H1 (cell line): ENCODE measurements around the gene RABGGTB. TPM values are rescaled to one million over a fixed set of nuclear protein-coding genes. Genes with fewer than 3 reads are reported as not detected.
A peak's percentile ranks its signal among the peaks of the same experiment; 100 is the strongest.

ENCODE experiments used
- CTCF ChIA-PET: fragments of 300-600 bp; sonication (Branson Sonifier 250); formaldehyde crosslinking; loops from one replicate; lab custom pipeline; 2021; ENCODE audit not compliant: partially characterized antibody; lab: Charles Lee
- POLR2A ChIA-PET: fragments of 300-600 bp; sonication (Branson Sonifier 250); formaldehyde crosslinking; loops from one replicate; lab custom pipeline; 2021; ENCODE audit warnings: inconsistent platforms; ENCODE audit not compliant: partially characterized antibody; lab: Charles Lee
- DNase-seq, 2 experiments: peaks; one replicate each; pipeline versions ENCODE4 v3.0.0 to v3.0.0-alpha.2; 2010 to 2022; ENCODE audit warnings: low spot score in 2 of 2, low read depth in 1 of 2, mixed read lengths in 1 of 2
- FAIRE-seq: peaks from 2 replicates; lab custom pipeline; 2011; peaks lifted over from hg19 to GRCh38; lab: Jason Lieb, UNC
- H2AFZ ChIP-seq: 2 replicates; pipeline ENCODE4 v1.8.1; 2012; ENCODE audit warnings: low read length, inconsistent platforms
- H2AK5ac ChIP-seq: 2 replicates; pipeline ENCODE4 v1.6.1; 2013; ENCODE audit warnings: low read depth, low read length
- H2BK120ac ChIP-seq: replicated peaks from 2 replicates; pipeline ENCODE3; 2013; ENCODE audit warnings: low read depth, low read length, inconsistent platforms
- H2BK12ac ChIP-seq: 2 replicates; pipeline ENCODE4 v1.6.1; 2013; ENCODE audit warnings: low read depth, low read length
- H2BK15ac ChIP-seq: 2 replicates; pipeline ENCODE4 v1.6.1; 2013; ENCODE audit warnings: low read length
- H2BK20ac ChIP-seq: 2 replicates; pipeline ENCODE4 v1.6.1; 2013; ENCODE audit warnings: low read length
- H2BK5ac ChIP-seq: 2 replicates; pipeline ENCODE4 v1.6.1; 2013; ENCODE audit warnings: low read depth, low read length
- H3K14ac ChIP-seq: 2 replicates; pipeline ENCODE4 v1.6.1; 2013; ENCODE audit warnings: inconsistent platforms; ENCODE audit not compliant: insufficient read length
- H3K18ac ChIP-seq: 2 replicates; pipeline ENCODE4 v1.6.1; 2013; ENCODE audit warnings: low read length; ENCODE audit errors: extremely low read depth
- H3K23ac ChIP-seq: 2 replicates; pipeline ENCODE4 v1.6.1; 2013; ENCODE audit warnings: inconsistent platforms; ENCODE audit not compliant: insufficient read length
- H3K23me2 ChIP-seq: 2 replicates; pipeline ENCODE4 v1.6.1; 2013; ENCODE audit warnings: low read depth, low read length
- H3K27ac ChIP-seq: 2 replicates; pipeline ENCODE4 v1.6.1; 2011; ENCODE audit warnings: low read depth, low read length, inconsistent platforms
- H3K27me3 ChIP-seq, 4 experiments: replicated peaks in 1 of 4; 1 replicate in 1 of 4; 2 replicates in 3 of 4; pipeline versions ENCODE4 v1.6.1 to v1.8.1; 2011 to 2013; ENCODE audit warnings: low read length in 3 of 4, mild to moderate bottlenecking in 3 of 4, inconsistent platforms in 2 of 4, mixed read lengths in 2 of 4, moderate library complexity in 1 of 4; ENCODE audit not compliant: control insufficient read depth in 3 of 4, insufficient read depth in 3 of 4; ENCODE audit errors: extremely low read depth in 1 of 4
- H3K36me3 ChIP-seq, 4 experiments: 2 replicates each; pipeline versions ENCODE4 v1.6.1 to v1.8.1; 2011 to 2013; ENCODE audit warnings: mild to moderate bottlenecking in 4 of 4, low read length in 3 of 4, moderate library complexity in 2 of 4, control low read depth in 1 of 4, inconsistent platforms in 1 of 4; ENCODE audit not compliant: insufficient read depth in 4 of 4, control insufficient read depth in 2 of 4
- H3K4ac ChIP-seq: replicated peaks from 2 replicates; pipeline ENCODE3; 2013; ENCODE audit warnings: low read length, low read depth, mixed read lengths, inconsistent platforms; ENCODE audit not compliant: insufficient read length
- H3K4me1 ChIP-seq, 4 experiments: replicated peaks in 1 of 4; 1 replicate in 1 of 4; 2 replicates in 3 of 4; pipeline versions ENCODE4 v1.6.1 to v1.8.1; 2011 to 2013; ENCODE audit warnings: low read length in 3 of 4, inconsistent platforms in 2 of 4, mixed read lengths in 1 of 4; ENCODE audit not compliant: insufficient read depth in 4 of 4, control insufficient read depth in 3 of 4
- H3K4me2 ChIP-seq, 2 experiments: 2 replicates each; pipeline versions ENCODE4 v1.6.1 to v1.8.1; 2011 to 2013; ENCODE audit warnings: low read depth in 2 of 2, low read length in 2 of 2, control low read depth in 1 of 2, inconsistent platforms in 1 of 2, mild to moderate bottlenecking in 1 of 2; ENCODE audit not compliant: insufficient read depth in 1 of 2
- H3K4me3 ChIP-seq, 4 experiments: fragments of 200-600, 300-600 bp in 1 of 4; sonication (generic), shearing (Covaris generic), sonication (Bioruptor Twin) in 1 of 4; 2 replicates each; pipeline versions ENCODE4 v1.5.1 to v1.8.1; 2011 to 2016; ENCODE audit warnings: low read length in 4 of 4, low read depth in 3 of 4, control low read depth in 2 of 4, inconsistent platforms in 2 of 4, mild to moderate bottlenecking in 2 of 4, mixed read lengths in 1 of 4, moderate library complexity in 1 of 4; ENCODE audit not compliant: insufficient read depth in 2 of 4; ENCODE audit errors: extremely low read depth in 1 of 4
- H3K56ac ChIP-seq: replicated peaks from 2 replicates; pipeline ENCODE3; 2013; ENCODE audit warnings: low read depth, mild to moderate bottlenecking, mixed read lengths, low read length, inconsistent platforms; ENCODE audit not compliant: insufficient read length
- H3K79me1 ChIP-seq: 2 replicates; pipeline ENCODE4 v1.6.1; 2013; ENCODE audit warnings: low read depth, low read length, control low read depth
- H3K79me2 ChIP-seq, 2 experiments: 2 replicates each; pipeline versions ENCODE4 v1.6.1 to v1.8.1; 2012 to 2013; ENCODE audit warnings: low read length in 2 of 2, mild to moderate bottlenecking in 2 of 2, inconsistent platforms in 1 of 2; ENCODE audit not compliant: insufficient read depth in 2 of 2, control insufficient read depth in 1 of 2
- H3K9ac ChIP-seq, 4 experiments: replicated peaks in 1 of 4; 1 replicate in 1 of 4; 2 replicates in 3 of 4; pipeline versions ENCODE4 v1.6.1 to v1.8.1; 2011 to 2013; ENCODE audit warnings: low read depth in 3 of 4, low read length in 3 of 4, control low read depth in 2 of 4, mild to moderate bottlenecking in 2 of 4, moderate library complexity in 2 of 4, inconsistent platforms in 1 of 4; ENCODE audit errors: extremely low read depth in 1 of 4
- H3K9me3 ChIP-seq, 2 experiments: 2 replicates each; pipeline versions ENCODE4 v1.6.1 to v1.8.1; 2012 to 2013; ENCODE audit warnings: mild to moderate bottlenecking in 2 of 2, moderate library complexity in 2 of 2, control low read depth in 1 of 2, inconsistent platforms in 1 of 2, low read depth in 1 of 2, low read length in 1 of 2, mixed read lengths in 1 of 2; ENCODE audit not compliant: insufficient read depth in 2 of 2
- H4K20me1 ChIP-seq, 2 experiments: replicated peaks in 1 of 2; 2 replicates each; pipeline versions ENCODE3 to v1.8.1; 2011 to 2013; ENCODE audit warnings: inconsistent platforms in 2 of 2, low read length in 2 of 2, mild to moderate bottlenecking in 1 of 2; ENCODE audit not compliant: insufficient read depth in 2 of 2, control insufficient read depth in 1 of 2
- H4K5ac ChIP-seq: 2 replicates; pipeline ENCODE4 v1.6.1; 2013; ENCODE audit warnings: low read length, low read depth, mixed read lengths, inconsistent platforms; ENCODE audit not compliant: insufficient read length
- H4K8ac ChIP-seq: 2 replicates; pipeline ENCODE4 v1.8.0; 2013; ENCODE audit warnings: mild to moderate bottlenecking, moderate library complexity, low read length, inconsistent platforms; ENCODE audit not compliant: insufficient read depth; ENCODE audit errors: extremely low read depth
- H4K91ac ChIP-seq: replicated peaks from 2 replicates; pipeline ENCODE3; 2013; ENCODE audit warnings: low read length, mixed read lengths, inconsistent platforms; ENCODE audit not compliant: insufficient read length
- HDAC2 ChIP-seq, 2 experiments: fragments of 300-600 bp in 1 of 2; sonication (generic) in 1 of 2; IDR thresholded peaks; 2 replicates each; pipeline ENCODE4 v1.6.1; 2011 to 2012; ENCODE audit warnings: low read depth in 2 of 2, low read length in 2 of 2, mild to moderate bottlenecking in 2 of 2, moderate library complexity in 2 of 2, borderline replicate concordance in 1 of 2, inconsistent platforms in 1 of 2
- KDM4A ChIP-seq: IDR thresholded peaks from one replicate; pipeline ENCODE4 v1.7.1; 2012; ENCODE audit warnings: low read depth, mild to moderate bottlenecking, moderate library complexity, low read length, inconsistent platforms; ENCODE audit not compliant: severe bottlenecking
- SAP30 ChIP-seq: fragments of 300-600 bp; sonication (generic); IDR thresholded peaks from 2 replicates; pipeline ENCODE4 v1.7.1; 2012; ENCODE audit warnings: low read length, moderate library complexity, mild to moderate bottlenecking, inconsistent platforms; ENCODE audit not compliant: insufficient read depth, insufficient replicate concordance
- SP2 ChIP-seq: IDR thresholded peaks from 2 replicates; pipeline ENCODE4 v1.6.1; 2012; ENCODE audit warnings: mild to moderate bottlenecking, low read length, inconsistent platforms
- TBP ChIP-seq: IDR thresholded peaks from 2 replicates; pipeline ENCODE4 v1.6.1; 2011; ENCODE audit warnings: low read depth, low read length, improper control_type of control experiment
- YY1 ChIP-seq: IDR thresholded peaks from 2 replicates; pipeline ENCODE4 v1.6.1; 2011; ENCODE audit warnings: low read depth, mild to moderate bottlenecking, low read length
- WGBS, 2 experiments: shearing (Covaris generic) in 1 of 2; methylation state at CpG; one replicate each; pipeline versions ENCODE4 v1.1.6 to v1.1.7; 2013 to 2015; ENCODE audit warnings: low lambda C conversion rate in 2 of 2, mixed read lengths in 2 of 2, inconsistent platforms in 1 of 2, low coverage in 1 of 2, missing lambda C conversion rate in 1 of 2; ENCODE audit not compliant: insufficient replicate concordance in 2 of 2, insufficient coverage in 1 of 2, insufficient read length in 1 of 2; ENCODE audit errors: extremely low coverage in 1 of 2, missing lambda C conversion rate in 1 of 2; 5-methylcytosine and 5-hydroxymethylcytosine counted together
- polyA plus RNA-seq, 7 experiments: library from polyadenylated mRNA; depleted of rRNA in 3 of 7; stranded (reverse) in 5 of 7; unstranded in 2 of 7; fragments of >200 nt in 5 of 7; fragments of 200-250 nt in 2 of 7; gene quantifications; 1 replicate in 5 of 7; 2 replicates in 1 of 7; 4 replicates in 1 of 7; pipeline versions ENCODE4 v1.2.1 to v1.2.3, GENCODE V29; 2011 to 2013; ENCODE audit warnings: missing spikeins in 2 of 7, mixed read lengths in 2 of 7
- total RNA-seq: library from RNA; stranded (reverse); fragmentation: NEBNext Ultra II Directional; extraction: Animal tissue kit (Norgen Biotek cat#: 25700); gene quantifications from 2 replicates; pipeline ENCODE4 v1.2.1, GENCODE V29; 2021
- TF ChIP-seq, protein P1 (sequence below): IDR thresholded peaks from 2 replicates; pipeline ENCODE4 v1.6.1; 2012; ENCODE audit warnings: inconsistent platforms

Gene RABGGTB
- total and polyA plus RNA-seq, 2 of the 8 experiments (the other 6 are each of a cell fraction or from before 2014, with no cell fraction given): 70.7 to 124 TPM

DNA sequence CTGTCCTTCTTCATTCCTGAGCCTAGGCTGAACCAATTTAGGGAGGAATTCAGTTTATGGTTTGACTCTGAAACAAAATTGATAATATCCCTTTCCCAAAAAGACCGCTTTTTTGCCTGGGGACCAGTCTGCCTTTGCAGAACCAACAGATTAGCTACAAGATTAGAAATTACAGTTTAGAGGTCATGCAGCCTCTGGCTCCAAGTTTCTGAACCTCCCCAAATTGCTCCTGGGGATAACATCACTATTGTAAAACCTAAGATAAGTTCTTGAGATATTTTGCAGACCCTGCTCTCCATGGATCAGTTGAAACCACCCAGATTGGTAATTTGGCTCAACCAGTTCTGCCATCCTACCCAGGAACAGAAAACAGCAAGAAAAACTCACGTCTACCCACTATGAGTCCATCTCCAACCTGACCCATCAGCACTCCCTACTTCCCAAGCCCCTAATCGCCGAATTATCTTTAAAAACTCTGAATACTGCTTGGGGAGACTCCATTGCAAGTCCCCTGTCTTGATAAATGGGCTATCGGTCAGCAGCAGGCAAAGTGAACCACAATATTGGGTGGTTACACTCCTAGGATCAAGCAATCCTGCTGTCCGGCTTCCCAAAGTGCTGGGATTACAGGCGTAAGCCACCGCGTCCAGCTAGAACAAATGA is 605 bp upstream of the RABGGTB start:
- Histone ChIP-seq H3K9me3 (no peaks in the 10 kb centered on the region), H3K4me3 (peak overlapping the region; percentile 78 to 95 (median 86)), H3K79me2 (peaks cover 20 to 45% of the 10 kb centered on the region in 2 experiments), H2AK5ac (no peak overlapping the region), H2BK12ac (no peak overlapping the region), H3K27me3 (no peaks in the 10 kb centered on the region), H3K18ac (0 out of 2 replicates have a peak overlapping the region, but pooled peaks have one; percentile 61), H2BK120ac (peak overlapping the region; percentile 89), H3K23me2 (peaks cover 5% of the 10 kb centered on the region; the same call in 1 of the 2 replicates), H4K20me1 (peaks cover 3 to 7% of the 10 kb centered on the region in 2 experiments), H3K23ac (no peak overlapping the region), H3K4ac (peak overlapping the region; percentile 36), H3K4me2 (peak overlapping the region; percentile 88 to 90), H4K5ac (peak overlapping the region; percentile 71), H2AFZ (peak overlapping the region; percentile 72), H4K91ac (peak overlapping the region; percentile 86), H2BK5ac (peak overlapping the region; percentile 67), H3K36me3 (peaks cover 2 to 34% (median 18%) of the 10 kb centered on the region in 4 experiments; a peak in 6 of 8 replicates), H3K14ac (no peak overlapping the region), H3K56ac (peak overlapping the region; percentile 43), H2BK15ac (no peak overlapping the region), H3K79me1 (no peaks in the 10 kb centered on the region), H3K9ac (peak overlapping the region in 3 of 4 experiments; percentile 46 to 79 (median 48); a peak in 5 of 7 replicates), H2BK20ac (no peak overlapping the region), H3K4me1 (peaks cover 0 to 3% (median 2%) of the 10 kb centered on the region in 4 experiments; a peak in 2 of 7 replicates), H4K8ac (no peak overlapping the region; the same call in 1 of the 2 replicates), H3K27ac (peak overlapping the region; percentile 70; the same call in 1 of the 2 replicates)
- ChIA-PET POLR2A (interaction anchor here (0.7 to 4.6 kb wide), 16 partner anchors 8 to 457 kb away, joined by 3 to 112 read pairs (median 7); partner anchors contain the start of gene MSH4), CTCF (no interaction called here)
- FAIRE-seq: no peak
- no peak for DNase-seq
- TF ChIP-seq SAP30 (no peak), SP2 (no peak), TBP (no peak), HDAC2 (IDR thresholded peaks at IDR 0.05; ENCODE audit: borderline replicate concordance in 1 of 2, low read depth in 2 of 2, low read length in 2 of 2) (no peak), KDM4A (no peak), YY1 (no peak)
- TF ChIP-seq, protein P1, sequence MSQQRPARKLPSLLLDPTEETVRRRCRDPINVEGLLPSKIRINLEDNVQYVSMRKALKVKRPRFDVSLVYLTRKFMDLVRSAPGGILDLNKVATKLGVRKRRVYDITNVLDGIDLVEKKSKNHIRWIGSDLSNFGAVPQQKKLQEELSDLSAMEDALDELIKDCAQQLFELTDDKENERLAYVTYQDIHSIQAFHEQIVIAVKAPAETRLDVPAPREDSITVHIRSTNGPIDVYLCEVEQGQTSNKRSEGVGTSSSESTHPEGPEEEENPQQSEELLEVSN: no peak
- WGBS, 2 experiments: 23% methylated on average over 9 of the region's 9 CpGs; no CpG with 5 or more reads in 1 of the 2 experiments
